HAP-1 (cell line): Measurements from ENCODE around the gene RXRA.

Experiments
- DNase-seq, 2 experiments: peaks; one replicate each; pipeline ENCODE4 v3.0.0-alpha.2; 2016 to 2020; ENCODE audit warnings: low spot score in 2 of 2
- H3K27me3 ChIP-seq: fragments of 250-450 bp; sonication (Bioruptor Pico); 2 replicates; pipeline ENCODE4 v1.5.1; 2020; ENCODE audit warnings: low read depth, mild to moderate bottlenecking, moderate library complexity
- H3K36me3 ChIP-seq: fragments of 250-450 bp; sonication (Bioruptor Pico); replicated peaks from 2 replicates; pipeline ENCODE4 v1.5.1; 2020; ENCODE audit warnings: mild to moderate bottlenecking
- H3K4me1 ChIP-seq: fragments of 250-450 bp; sonication (Bioruptor Pico); 2 replicates; pipeline ENCODE4 v1.5.1; 2020; ENCODE audit warnings: mild to moderate bottlenecking
- H3K4me3 ChIP-seq: fragments of 250-450 bp; sonication (Bioruptor Pico); 2 replicates; pipeline ENCODE4 v1.5.1; 2020; ENCODE audit warnings: mild to moderate bottlenecking, moderate library complexity
- H3K9me3 ChIP-seq: fragments of 250-450 bp; sonication (Bioruptor Pico); 2 replicates; pipeline ENCODE4 v1.5.1; 2020; ENCODE audit warnings: mild to moderate bottlenecking, moderate library complexity
- in situ Hi-C: fragments of 300-500 bp; cut with MboI; formaldehyde crosslinking; loops from 3 replicates; pipeline ENCODE4 v1.14.3; 2020; ENCODE audit warnings: low sequenced_read_pairs, inconsistent platforms, mixed read lengths

Gene RXRA

DNA sequence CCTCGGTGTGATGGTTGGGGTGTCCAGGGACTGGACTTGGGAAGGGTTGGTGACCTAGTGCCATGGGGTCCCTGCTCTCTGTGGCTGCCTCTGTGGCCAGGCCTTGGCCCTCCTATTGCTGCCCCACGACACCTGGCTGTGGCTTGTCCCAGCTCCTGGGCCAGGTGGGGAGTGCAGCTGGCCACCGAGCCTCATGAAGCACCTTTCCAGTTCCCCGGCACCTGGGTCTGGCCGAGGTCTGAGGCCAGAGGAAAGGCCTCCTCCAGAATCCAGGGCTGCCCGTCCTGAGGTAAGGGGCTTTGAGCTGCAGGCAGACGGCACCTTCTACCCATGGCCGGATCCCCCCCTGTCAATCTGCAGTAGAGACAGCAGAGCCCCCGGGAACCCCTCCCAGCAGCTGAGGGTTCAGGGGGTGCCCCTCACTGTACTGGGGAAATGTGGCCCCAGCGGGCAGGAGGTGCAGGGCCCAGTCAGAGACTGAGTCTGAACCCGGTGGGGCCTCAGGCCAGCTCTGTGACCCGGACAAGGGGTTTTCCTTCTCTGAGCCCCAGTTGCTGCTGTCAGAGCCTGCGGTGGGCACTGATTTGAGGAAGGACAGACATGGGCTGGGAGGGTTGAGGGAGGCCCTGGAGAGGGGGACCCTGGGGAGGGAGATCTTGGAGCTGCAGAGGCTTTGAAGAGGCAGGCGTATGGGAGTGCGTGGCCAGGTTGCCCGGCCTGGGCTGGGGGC lies 54.5 kb downstream of the RXRA start:
- no peaks in the 10 kb centered on the region for H3K27me3 ChIP-seq
- H3K36me3 ChIP-seq, result no peaks in the 10 kb centered on the region
- in situ Hi-C loops, result no loop called here
- H3K4me3 ChIP-seq, result no peak overlapping the region
- no peaks in the 10 kb centered on the region for H3K4me1 ChIP-seq
- DNase-seq, result no peak
- no peaks in the 10 kb centered on the region for H3K9me3 ChIP-seq

DNA sequence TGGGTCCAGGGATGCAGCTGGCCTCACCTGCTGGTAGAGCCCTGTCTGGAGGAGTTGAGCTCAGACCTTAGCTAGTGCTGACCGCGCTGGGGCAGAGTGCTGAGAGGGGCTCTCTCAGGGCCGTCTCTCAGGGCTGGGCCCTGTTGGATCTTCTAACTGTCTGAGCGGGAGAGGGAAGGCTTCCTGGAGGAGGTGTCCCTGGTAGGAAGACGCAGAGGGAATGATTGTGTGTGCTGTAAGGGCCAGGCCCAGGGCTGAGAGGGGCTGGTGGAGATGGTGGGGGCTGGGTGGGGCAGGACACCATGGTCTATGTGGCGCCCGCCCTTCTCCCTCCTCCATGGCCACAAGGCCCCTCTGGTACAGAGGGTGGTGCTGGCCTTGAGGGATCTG lies 55.0 kb downstream of the RXRA start:
- Histone ChIP-seq H3K27me3 (no peaks in the 10 kb centered on the region), H3K4me3 (no peak overlapping the region), H3K9me3 (no peaks in the 10 kb centered on the region), H3K36me3 (no peaks in the 10 kb centered on the region), H3K4me1 (no peaks in the 10 kb centered on the region)
- no peak for DNase-seq
- in situ Hi-C loops, result no loop called here

DNA sequence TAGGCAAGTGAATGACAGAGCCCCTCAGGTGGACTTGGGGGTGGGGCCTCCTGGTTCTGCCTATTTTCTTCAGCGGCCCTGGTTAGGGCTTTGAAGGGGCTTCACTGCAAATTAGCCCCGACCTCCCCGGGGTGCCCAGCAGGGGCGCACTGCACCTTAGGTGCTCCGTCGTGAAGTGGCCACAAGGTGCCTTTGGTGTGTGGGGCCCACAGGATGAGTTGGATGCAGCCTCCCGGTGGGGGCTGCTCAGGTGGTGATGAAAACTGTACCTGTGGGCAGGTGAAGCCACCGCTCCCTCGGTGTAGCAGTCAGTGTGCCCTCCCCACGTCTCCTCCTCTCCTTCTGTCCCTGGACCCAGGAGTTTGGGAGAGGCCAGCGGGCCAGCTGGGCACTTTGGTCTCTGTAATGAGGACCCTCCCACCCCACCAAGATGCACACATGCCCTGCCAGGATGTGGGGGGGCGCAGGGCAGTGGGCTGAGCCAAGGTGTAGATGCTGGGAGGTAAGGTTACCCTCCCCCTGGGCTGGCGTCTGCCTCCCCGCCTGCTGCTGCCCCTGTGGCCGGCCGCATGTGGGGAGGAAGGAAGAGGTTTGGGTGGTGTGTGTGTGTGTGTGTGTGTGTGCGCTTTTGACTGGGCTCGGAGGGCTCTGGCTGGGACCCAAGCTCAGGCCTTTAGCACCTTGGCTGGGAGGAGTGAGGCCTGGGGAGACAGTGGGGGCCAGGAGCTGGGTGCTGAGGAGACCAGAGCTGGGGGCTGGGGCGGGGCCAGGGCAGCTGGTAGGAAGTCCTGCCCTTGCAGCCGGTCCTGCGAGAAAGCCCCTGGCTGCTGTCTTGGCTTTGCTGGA lies 55.6 kb downstream of the RXRA start:
- in situ Hi-C loops, result no loop called here
- H3K4me3 ChIP-seq, result no peak overlapping the region
- DNase-seq, result peak in 1 of 2 experiments; percentile 29
- H3K27me3 ChIP-seq, result no peaks in the 10 kb centered on the region
- no peaks in the 10 kb centered on the region for H3K4me1 ChIP-seq
- no peaks in the 10 kb centered on the region for H3K9me3 ChIP-seq
- no peaks in the 10 kb centered on the region for H3K36me3 ChIP-seq

DNA sequence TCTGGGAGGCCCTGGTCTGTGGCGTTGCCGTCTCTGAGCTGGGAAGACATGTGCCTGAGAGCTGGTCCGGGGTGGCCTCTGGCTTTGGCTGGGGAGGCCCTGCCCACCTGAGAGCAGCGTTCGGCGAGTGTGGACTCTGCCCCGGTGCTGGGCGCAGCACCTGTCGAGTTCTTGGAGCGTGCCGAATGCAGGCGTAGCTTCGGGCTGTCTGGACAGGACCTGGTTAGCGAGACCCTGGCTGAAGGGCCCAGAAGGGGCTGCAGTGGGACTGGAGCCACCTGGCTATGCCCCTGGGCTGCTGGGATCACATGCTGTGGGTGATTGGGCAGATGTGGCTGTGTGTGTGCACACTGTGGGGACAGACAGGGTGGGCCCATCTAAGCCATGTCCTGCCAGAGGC lies 56.5 kb downstream of the RXRA start:
- no peaks in the 10 kb centered on the region for H3K4me1 ChIP-seq
- no peak overlapping the region for H3K4me3 ChIP-seq
- no peaks in the 10 kb centered on the region for H3K36me3 ChIP-seq
- H3K27me3 ChIP-seq, result no peaks in the 10 kb centered on the region
- no peaks in the 10 kb centered on the region for H3K9me3 ChIP-seq
- DNase-seq, result no peak
- in situ Hi-C loops, result no loop called here

DNA sequence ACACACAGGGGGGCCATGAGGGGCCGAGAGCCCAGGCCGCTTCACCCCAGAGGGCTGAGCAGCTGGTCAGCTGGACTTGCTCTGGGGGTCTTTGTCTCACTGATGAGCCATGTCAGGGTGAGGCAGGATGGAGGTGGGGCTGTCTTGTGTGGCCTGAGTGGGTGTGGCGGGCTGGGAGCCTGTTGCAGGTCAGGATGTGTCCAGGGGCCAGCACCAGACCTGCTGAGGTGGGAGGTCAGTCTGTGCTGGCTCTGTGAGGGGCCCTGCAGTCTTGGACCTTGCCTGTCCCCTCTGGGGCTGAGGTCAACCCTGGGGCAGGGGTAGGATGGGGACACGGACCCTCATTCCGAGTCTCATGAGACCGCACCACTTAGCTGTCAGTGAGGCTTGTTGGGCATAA lies 56.9 kb downstream of the RXRA start:
- no peaks in the 10 kb centered on the region for H3K36me3 ChIP-seq
- H3K4me1 ChIP-seq, result no peaks in the 10 kb centered on the region
- DNase-seq, result no peak
- in situ Hi-C loops, result no loop called here
- H3K9me3 ChIP-seq, result no peaks in the 10 kb centered on the region
- H3K4me3 ChIP-seq, result no peak overlapping the region
- no peaks in the 10 kb centered on the region for H3K27me3 ChIP-seq

DNA sequence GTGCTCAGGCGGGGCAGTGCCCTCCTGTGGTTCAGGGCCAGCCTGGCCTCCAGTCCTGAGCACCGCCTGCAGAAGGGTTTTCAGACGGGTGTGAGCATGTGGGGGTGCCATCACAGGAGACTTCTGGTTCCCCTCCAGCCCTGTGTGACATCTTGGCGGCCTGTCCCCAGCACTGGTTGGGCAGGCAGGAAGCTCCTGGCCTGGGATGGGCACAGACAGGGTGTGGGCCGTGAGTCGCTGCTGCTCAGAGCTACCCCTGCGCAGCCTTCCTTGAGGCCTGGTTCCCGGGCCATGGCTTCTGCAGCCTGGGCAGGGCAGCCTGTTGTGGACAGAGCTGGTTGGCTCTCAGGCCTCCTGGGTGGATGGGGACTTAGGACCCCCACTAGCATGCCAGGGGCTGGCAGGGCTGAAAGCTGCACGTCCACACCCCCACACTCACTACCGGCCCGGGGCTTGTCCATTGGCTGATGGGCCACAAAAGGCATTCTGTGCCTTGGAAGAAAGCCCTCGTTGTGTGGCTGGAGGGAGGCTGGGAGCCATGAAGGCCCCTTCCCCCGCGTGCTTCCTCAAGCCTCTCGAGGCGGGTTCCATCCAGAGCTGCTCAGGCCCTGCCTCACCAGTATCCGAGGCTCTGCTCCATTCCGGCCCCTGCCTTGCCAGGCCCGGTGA lies 58.7 kb downstream of the RXRA start:
- H3K4me1 ChIP-seq, result no peaks in the 10 kb centered on the region
- H3K27me3 ChIP-seq, result no peaks in the 10 kb centered on the region
- in situ Hi-C loops, result no loop called here
- H3K36me3 ChIP-seq, result no peaks in the 10 kb centered on the region
- H3K4me3 ChIP-seq, result no peak overlapping the region
- H3K9me3 ChIP-seq, result no peaks in the 10 kb centered on the region
- DNase-seq, result no peak

DNA sequence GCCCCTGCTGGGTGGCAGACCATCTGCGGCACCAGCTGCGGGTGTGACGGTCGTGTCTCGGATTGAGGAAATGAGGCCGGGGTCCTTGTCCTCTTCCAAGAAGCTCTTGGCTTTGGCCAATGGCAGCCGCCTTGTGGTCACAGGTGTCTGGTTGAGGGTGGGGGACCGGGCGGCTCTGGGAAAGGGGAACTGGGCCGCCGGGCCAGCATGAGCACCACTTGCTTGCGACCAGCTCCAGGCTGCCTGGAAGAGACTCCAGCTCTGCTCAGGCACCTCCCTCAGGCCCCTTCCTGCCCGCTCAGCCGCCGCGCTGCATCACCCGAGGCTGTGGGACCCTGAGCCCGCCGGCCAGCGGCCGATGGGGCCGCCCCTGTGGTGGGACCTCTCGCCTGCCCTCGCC lies 59.7 kb downstream of the RXRA start:
- in situ Hi-C loops, result no loop called here
- Histone ChIP-seq H3K9me3 (no peaks in the 10 kb centered on the region), H3K4me1 (no peaks in the 10 kb centered on the region), H3K27me3 (no peaks in the 10 kb centered on the region), H3K36me3 (no peaks in the 10 kb centered on the region), H3K4me3 (no peak overlapping the region)
- DNase-seq, result no peak

DNA sequence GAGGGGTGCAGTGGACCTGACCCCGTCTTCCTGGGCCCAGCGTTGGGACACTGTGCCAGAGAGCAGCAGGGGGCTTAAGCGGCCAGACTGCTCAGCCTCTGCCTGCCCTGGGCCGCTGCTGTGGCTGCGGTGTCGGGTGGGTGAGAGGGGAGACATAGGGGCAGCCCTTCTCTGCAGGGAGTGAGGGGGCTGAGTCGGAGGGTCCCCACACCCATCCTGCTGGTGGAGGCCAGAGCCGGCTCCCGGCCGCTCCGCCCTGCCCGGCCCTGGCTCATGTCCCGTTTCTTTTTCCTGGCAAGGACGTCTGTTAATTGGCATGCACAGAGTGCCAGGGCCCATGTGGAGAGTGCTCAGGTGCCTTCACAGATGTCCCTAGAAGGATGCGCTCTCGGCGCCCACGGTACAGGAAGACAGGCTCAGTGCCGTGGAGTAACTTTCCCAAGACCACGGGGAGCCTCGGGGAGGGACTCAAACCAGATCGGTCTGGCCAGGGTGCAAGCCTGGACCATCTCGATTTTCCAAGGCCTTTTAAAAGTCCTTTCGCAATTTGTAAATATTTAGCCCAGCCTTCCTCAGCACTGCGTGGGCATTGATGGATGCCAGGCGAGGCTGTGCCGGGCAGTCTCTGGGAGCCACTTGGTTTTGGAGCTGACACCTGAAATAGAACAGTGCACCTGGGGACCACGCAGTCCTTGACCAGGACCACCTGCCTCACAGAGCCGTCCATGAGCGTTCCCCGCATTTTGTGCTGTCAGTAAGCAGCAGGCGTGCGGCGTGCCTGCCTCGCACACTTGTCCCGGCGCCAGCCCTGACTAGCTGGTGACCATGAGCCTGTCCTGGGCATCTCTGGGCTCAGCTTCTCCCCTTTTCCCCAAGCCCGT lies 60.9 kb downstream of the RXRA start:
- Histone ChIP-seq H3K27me3 (no peaks in the 10 kb centered on the region), H3K4me1 (no peaks in the 10 kb centered on the region), H3K9me3 (no peaks in the 10 kb centered on the region), H3K36me3 (no peaks in the 10 kb centered on the region), H3K4me3 (no peak overlapping the region)
- DNase-seq, result no peak
- in situ Hi-C loops, result no loop called here

DNA sequence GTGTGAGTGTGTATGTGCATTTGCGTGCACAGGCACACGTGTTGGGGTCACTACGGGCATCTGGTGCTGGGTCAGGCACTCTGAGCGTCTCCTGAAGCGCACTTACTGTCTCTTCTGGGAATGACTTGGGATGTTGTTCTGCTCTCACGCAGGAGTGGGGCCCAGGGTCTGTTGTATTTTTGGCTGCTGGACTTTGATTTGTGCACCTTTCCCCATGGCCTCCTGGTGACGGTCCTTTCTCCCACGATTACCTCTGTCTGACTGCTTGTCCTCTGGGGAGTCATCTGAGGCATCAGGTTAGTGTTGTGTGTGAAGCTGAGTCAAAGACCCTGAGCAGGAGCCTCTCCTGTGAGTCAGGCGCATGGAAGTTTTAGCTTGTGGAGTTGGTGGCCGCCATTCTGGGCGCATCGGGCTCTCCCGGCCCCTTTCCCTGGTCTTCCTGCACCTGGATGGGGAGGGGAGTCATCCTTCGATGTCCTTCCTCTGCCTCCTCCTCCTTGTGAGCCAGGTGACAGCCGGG lies 62.1 kb downstream of the RXRA start:
- in situ Hi-C loops, result no loop called here
- Histone ChIP-seq H3K27me3 (no peaks in the 10 kb centered on the region), H3K9me3 (no peaks in the 10 kb centered on the region), H3K4me3 (no peak overlapping the region), H3K4me1 (no peaks in the 10 kb centered on the region), H3K36me3 (no peaks in the 10 kb centered on the region)
- no peak for DNase-seq

DNA sequence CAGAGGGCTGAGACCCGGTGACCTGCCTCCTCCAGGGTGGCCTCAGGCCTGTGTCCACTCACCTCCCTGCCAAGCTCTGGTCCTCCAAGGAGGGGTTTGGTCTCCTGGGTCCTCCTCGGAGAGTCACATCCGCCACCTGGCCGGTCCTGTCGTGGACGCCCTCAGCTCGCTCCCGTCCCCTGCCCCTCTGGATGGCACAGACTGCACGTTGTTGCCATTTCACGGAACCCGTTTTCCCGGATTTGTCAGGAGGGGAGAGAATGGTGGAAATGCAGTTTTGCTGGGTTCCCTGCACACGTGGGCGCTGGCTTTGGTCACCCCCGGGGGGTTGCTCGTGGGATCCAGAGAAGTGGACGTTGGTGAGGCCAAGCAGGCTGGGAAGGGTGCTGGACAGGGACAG lies 62.7 kb downstream of the RXRA start:
- no peaks in the 10 kb centered on the region for H3K4me1 ChIP-seq

DNA sequence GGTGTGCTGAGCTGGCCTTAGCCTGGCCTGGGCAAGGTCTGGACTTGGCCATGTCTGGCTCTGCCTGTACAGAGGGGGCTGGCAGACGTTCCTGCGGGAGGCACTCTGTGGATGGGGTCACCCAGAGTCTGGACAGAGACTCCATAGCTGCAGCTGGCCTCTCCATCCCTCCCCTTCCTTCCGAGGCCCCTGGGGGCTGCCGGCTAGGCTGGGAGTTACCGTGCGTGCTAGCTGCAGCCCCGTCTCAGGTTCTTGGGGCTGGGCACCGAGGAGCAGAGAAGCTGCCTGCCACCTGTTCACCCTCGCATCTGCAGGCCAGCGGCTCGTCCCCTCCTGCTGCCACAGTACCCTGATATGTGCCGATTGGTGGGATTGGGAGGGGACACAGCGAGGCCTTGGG lies 63.4 kb downstream of the RXRA start:
- no peaks in the 10 kb centered on the region for H3K36me3 ChIP-seq
- in situ Hi-C loops, result no loop called here
- H3K9me3 ChIP-seq, result no peaks in the 10 kb centered on the region
- H3K4me1 ChIP-seq, result no peaks in the 10 kb centered on the region
- H3K27me3 ChIP-seq, result no peaks in the 10 kb centered on the region
- no peak overlapping the region for H3K4me3 ChIP-seq
- no peak for DNase-seq

More for the DNA sequence above, 62.7 kb downstream of the RXRA start:
- Histone ChIP-seq H3K27me3 (no peaks in the 10 kb centered on the region), H3K36me3 (no peaks in the 10 kb centered on the region), H3K4me3 (no peak overlapping the region), H3K9me3 (no peaks in the 10 kb centered on the region)
- in situ Hi-C loops, result no loop called here
- DNase-seq, result no peak

DNA sequence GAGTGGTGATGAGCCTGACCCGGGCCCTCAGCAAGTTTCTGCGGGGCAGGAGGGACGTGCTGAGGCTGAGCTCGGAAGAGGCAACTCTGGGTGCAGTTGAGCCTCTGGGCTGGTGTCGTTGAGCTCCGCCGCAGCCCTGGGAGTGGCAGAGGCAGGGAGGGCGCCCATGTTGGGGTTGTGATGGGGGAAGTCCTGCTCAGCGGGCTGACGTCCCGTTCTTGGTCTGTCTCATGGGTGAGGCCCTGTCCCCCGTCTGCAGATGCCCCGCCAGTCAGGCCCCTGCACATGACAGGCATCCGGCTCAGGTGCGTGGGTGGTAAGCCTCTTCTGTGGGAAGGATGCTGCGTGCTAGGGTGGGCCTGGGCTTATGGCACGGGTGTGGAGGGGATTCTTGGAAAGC lies 64.3 kb downstream of the RXRA start:
- Histone ChIP-seq H3K36me3 (no peaks in the 10 kb centered on the region), H3K4me3 (no peak overlapping the region), H3K4me1 (no peaks in the 10 kb centered on the region), H3K9me3 (no peaks in the 10 kb centered on the region), H3K27me3 (no peaks in the 10 kb centered on the region)
- in situ Hi-C loops, result no loop called here
- DNase-seq, result no peak

DNA sequence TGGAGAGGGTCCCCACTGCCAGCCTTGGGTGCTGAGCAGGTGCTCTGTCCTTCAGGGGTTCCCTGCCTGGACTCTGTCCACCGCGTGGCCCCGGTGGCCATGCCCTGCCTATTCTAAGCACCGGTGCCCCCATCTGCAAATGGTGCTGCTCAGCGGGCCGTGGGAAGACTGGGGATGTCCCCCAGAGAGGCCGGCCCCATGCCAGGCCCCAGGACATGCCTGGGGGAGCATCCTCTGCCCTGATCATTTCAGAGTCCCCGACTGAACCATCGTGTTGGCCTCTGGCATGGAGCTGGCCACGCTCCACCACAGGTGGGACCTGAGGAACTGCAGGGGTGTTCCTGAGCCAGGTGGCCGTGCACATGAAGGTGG lies 64.7 kb downstream of the RXRA start:
- Histone ChIP-seq H3K27me3 (no peaks in the 10 kb centered on the region), H3K4me3 (no peak overlapping the region), H3K36me3 (no peaks in the 10 kb centered on the region), H3K9me3 (no peaks in the 10 kb centered on the region), H3K4me1 (no peaks in the 10 kb centered on the region)
- in situ Hi-C loops, result no loop called here
- DNase-seq, result no peak
